ENCODE measurements around the gene P2RX2. TPM values are rescaled to one million over a fixed set of nuclear protein-coding genes. Genes with fewer than 3 reads are reported as not detected.
A peak's percentile ranks its signal among the peaks of the same experiment; 100 is the strongest.

P2RX2 gene
- total RNA-seq, 5 donors from 2014 or later (not counting 1 experiment from before 2014, with no cell fraction given) = not detected

DNA sequence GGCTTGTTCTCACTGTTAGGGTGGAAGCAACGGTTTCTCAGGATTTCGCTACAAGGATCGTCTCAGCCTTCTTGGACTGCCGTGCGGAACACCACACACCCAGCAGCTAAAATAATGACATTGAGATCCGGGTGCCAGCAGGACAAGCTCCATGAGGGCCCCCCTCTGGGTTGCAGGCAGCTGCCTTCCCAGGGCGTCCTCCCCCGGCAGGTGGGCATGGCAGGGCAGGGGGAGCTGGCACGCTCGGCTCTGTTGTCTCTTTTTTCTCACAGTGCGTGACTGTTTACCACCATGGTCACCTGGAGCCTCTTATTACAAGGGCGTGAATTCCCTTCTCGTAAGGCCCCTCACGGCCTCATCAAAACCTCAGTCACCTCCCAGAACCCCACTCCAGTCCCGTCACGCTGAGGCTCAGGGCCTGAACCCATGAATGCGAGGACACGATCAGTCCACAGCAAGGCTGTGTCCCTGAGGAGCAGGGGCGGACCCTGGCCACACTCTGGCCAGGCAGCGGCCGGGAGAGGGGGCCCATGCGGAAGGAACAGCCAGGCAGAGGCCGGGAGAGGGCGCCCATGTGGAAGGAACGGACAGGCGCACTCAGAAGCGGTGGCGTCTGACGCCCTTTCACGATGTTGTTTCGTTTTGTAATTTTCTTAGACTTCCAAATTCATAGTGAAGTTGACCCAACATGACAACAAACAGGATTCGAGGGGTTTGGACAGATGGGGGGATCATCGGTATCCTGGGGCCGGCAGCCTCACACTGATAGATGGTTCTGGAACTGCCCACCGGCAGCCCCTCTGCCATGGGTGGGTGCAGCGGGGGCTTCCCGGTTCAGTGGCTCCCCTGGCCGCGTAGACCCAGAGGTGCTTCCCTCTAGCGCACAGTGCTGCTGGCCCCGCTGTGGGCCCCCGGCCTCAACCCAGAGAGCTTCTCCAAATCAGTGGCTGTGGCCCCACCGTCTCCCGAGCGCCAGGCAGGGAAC, 18.2 kb upstream of the P2RX2 start:
- DNase-seq = peak in 8 of 35 experiments; percentile 18 to 58 (median 32)
- Histone ChIP-seq H3K36me3 (ENCODE audit: control insufficient read depth in 2 of 2, extremely low read depth in 1 of 2, insufficient read depth in 1 of 2, low read length in 1 of 2) (no peaks in the 10 kb centered on the region), H3K4me3 (ENCODE audit: control insufficient read depth in 1 of 2, extremely low read depth in 1 of 2, low read length in 1 of 2) (peak overlapping the region; percentile 46 to 59), H3K27me3 (replicated peaks in 1 of 2; ENCODE audit: control insufficient read depth in 2 of 2, extremely low read depth in 1 of 2, insufficient read depth in 2 of 2, low read length in 1 of 2) (peaks cover 2 to 68% of the 10 kb centered on the region in 2 experiments), H3K9me3 (no peaks in the 10 kb centered on the region), H3K4me1 (ENCODE audit: control insufficient read depth in 1 of 2, extremely low read depth in 1 of 2, insufficient read depth in 2 of 2, low read length in 2 of 2) (peaks cover 5 to 27% of the 10 kb centered on the region in 2 experiments), H3K27ac (ENCODE audit: low read length) (no peak overlapping the region)
- 34% methylated on average over 39 of the region's 45 CpGs for WGBS (ENCODE audit: insufficient coverage)
- Mint-ChIP-seq H3K4me3 (peak overlapping the region; percentile 69 to 92 (median 75)), H3K4me1 (peaks cover 20 to 29% (median 23%) of the 10 kb centered on the region in 3 donors), H3K36me3 (no peaks in the 10 kb centered on the region), H3K27ac (no peak overlapping the region), H3K9me3 (no peaks in the 10 kb centered on the region), H3K27me3 (peaks cover 7 to 61% of the 10 kb centered on the region in 2 donors)
- ChIA-PET POLR2A (no interaction called here), CTCF (no interaction called here)
- peak; percentile 48 to 64 (median 54) for ATAC-seq (replicated peaks in 1 of 4)

DNA sequence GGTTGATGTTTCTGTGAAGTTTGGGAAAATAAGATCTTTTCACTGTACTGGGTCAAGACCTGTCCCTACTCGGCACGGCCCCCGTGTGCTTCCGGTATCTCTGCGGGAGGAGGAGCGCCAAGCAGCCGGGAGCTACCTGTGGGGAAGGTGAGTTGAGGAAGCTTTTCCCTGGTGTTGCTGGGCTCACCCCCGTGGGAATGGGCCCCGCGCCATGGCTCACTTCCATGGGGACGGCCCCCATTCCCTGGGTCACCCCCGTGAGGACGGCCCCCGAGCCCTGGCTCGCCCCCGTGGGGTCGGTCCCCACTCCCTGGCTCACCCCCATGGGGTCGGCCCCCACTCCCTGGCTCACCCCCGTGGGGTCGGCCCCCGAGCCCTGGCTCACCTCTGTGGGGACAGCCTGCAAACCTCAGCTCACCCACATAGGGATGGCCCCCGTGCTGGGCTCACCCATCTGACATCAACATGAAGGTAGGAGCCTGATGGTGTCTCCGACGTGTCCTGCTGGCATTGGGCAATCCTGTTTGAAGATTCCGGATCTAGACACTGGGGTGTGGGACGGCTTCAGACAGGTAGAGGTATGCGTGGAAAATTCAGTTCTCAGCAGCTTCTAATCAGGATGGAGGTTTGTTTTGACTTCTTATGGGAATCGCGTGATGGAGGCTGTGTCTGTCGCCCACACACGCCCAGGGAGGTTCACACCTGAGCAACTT, 17.2 kb upstream of the P2RX2 start:
- peaks cover 5 to 27% of the 10 kb centered on the region in 2 experiments for H3K4me1 ChIP-seq (ENCODE audit: control insufficient read depth in 1 of 2, extremely low read depth in 1 of 2, insufficient read depth in 2 of 2, low read length in 2 of 2)
- Mint-ChIP-seq H3K9me3 (no peaks in the 10 kb centered on the region), H3K27ac (no peak overlapping the region), H3K36me3 (no peaks in the 10 kb centered on the region), H3K4me1 (peaks cover 20 to 29% (median 23%) of the 10 kb centered on the region in 3 donors), H3K27me3 (peaks cover 10 to 55% of the 10 kb centered on the region in 2 donors), H3K4me3 (peak overlapping the region; percentile 69 to 92 (median 75))
- ChIA-PET CTCF (no interaction called here), POLR2A (no interaction called here)
- ATAC-seq (replicated peaks in 1 of 4) (no peak), DNase-seq (no peak)
- H3K4me3 ChIP-seq (ENCODE audit: control insufficient read depth in 1 of 2, extremely low read depth in 1 of 2, low read length in 1 of 2) = peak overlapping the region; percentile 46 to 59
- H3K36me3 ChIP-seq (ENCODE audit: control insufficient read depth in 2 of 2, extremely low read depth in 1 of 2, insufficient read depth in 1 of 2, low read length in 1 of 2) = no peaks in the 10 kb centered on the region
- no peaks in the 10 kb centered on the region for H3K9me3 ChIP-seq
- H3K27me3 ChIP-seq (replicated peaks in 1 of 2; ENCODE audit: control insufficient read depth in 2 of 2, extremely low read depth in 1 of 2, insufficient read depth in 2 of 2, low read length in 1 of 2) = peaks cover 2 to 71% of the 10 kb centered on the region in 2 experiments
- WGBS (ENCODE audit: insufficient coverage) = 73% methylated on average over 14 of the region's 31 CpGs
- H3K27ac ChIP-seq (ENCODE audit: low read length) = no peak overlapping the region

DNA sequence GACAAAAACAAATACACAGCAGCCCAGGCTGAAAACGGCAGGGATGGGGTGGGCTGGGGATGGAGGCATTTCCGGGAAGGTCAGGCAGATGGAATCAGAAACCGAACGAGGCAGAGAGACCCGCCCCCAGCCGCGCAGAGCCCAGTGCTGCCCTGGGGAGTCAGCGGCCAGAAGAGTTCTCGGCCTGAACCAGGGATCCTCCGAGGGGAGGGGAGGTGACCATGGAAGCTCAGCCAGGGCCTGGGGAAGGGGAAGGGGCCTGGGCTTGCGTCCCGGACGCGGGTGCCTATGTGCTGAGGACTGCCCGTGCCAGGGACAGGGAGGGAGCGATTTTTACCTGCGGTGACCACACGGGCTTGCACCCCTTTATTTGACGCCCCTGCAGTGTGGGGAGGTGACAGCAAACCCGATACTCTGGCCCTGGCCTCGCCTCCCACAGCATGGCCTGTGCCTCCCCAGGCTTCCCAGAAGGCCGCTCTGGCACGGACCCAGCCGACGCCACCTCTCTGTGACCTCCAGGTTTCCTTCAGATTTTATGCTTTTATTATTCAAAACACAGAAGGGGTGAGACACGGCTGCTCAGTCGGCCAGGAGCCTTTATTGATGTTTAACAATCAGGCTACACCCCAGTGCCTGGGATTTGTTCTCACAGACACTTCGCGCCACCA, 15.9 kb upstream of the P2RX2 start:
- Mint-ChIP-seq H3K36me3 (no peaks in the 10 kb centered on the region), H3K4me3 (no peak overlapping the region), H3K27me3 (peaks cover 19 to 53% of the 10 kb centered on the region in 2 donors), H3K4me1 (peaks cover 14 to 23% (median 18%) of the 10 kb centered on the region in 3 donors), H3K27ac (no peak overlapping the region), H3K9me3 (no peaks in the 10 kb centered on the region)
- 58% methylated on average over 22 of the region's 29 CpGs for WGBS (ENCODE audit: insufficient coverage)
- DNase-seq = no peak
- Histone ChIP-seq H3K9me3 (no peaks in the 10 kb centered on the region), H3K4me1 (ENCODE audit: control insufficient read depth in 1 of 2, extremely low read depth in 1 of 2, insufficient read depth in 2 of 2, low read length in 2 of 2) (peaks cover under 1 to 23% of the 10 kb centered on the region in 2 experiments), H3K27me3 (replicated peaks in 1 of 2; ENCODE audit: control insufficient read depth in 2 of 2, extremely low read depth in 1 of 2, insufficient read depth in 2 of 2, low read length in 1 of 2) (peaks cover 2 to 74% of the 10 kb centered on the region in 2 experiments), H3K27ac (ENCODE audit: low read length) (no peak overlapping the region), H3K36me3 (ENCODE audit: control insufficient read depth in 2 of 2, extremely low read depth in 1 of 2, insufficient read depth in 1 of 2, low read length in 1 of 2) (no peaks in the 10 kb centered on the region), H3K4me3 (ENCODE audit: control insufficient read depth in 1 of 2, extremely low read depth in 1 of 2, low read length in 1 of 2) (no peak overlapping the region)
- POLR2A ChIA-PET = no interaction called here
- CTCF ChIA-PET = no interaction called here
- no peak for ATAC-seq (replicated peaks in 1 of 4)

DNA sequence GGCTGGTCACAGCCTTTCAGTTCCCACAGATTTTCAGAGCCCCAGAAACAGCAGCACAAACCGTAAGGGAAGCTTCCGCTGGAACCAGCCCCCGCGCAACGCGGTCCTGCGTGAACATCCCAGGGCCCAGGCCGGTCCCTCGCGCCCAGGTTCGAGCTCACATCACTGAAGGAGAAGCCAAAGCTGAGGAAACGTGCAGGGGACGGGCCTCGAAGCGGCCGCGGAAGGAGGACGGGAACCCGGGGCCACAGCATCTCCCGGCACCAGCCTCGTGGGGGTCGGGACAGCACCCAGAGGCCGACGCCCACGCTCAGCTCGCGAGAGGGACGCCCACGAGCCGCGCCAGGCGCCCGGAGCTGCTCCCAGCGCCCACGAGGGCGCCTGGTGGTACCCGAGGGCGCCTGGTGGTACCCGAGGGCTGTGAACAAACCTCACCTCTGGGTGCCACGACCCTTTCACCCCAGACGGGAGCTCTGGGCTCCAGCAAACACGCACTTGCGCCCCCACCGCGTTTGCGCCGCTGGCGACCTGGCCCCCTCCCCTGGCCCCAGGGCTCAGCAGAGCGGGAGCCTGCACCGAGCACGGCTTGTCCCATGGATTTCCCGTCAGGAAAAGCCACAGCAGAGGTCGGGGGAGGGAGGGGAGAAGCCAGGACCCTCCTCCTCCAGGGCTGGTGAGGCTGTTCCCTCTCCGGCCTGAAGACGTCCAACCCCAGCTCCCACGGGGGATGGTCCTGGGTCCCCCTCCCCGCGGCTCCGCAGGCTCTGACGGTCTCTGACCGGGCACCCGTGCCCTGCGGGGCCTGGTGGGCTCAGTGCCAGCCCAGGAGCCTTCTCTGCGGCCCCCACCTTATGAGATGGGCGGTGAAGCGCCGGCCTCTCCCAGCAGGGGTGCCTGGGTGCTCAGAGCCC, 15.1 kb upstream of the P2RX2 start:
- Mint-ChIP-seq H3K27ac (no peak overlapping the region), H3K4me3 (no peak overlapping the region)
- H3K4me1 ChIP-seq (ENCODE audit: control insufficient read depth in 1 of 2, extremely low read depth in 1 of 2, insufficient read depth in 2 of 2, low read length in 2 of 2) = peaks cover 0 to 22% of the 10 kb centered on the region in 2 experiments

DNA sequence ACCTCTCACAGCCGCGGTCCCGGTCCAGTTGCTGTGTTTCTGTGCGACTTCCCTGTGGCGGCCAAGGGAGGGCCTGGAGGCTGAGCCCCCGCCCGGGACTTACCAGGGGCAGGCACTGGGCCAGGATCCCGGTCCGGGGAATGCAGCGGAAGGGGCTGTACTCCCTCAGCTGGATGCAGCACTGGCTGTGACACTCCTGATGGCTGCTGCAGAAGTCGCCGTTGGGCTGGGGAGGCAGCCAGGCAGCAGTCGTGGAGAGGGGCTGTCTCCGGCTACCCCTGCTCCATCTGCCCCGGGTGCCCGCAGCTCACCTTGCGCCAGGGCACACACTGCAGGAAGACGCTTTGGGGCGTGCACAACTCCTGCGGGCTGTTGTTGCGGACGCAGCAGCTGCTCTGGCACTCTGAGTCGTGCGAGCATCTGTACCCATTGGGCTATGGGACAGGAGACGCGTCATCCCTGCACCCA, 14.4 kb upstream of the P2RX2 start:
- Mint-ChIP-seq H3K27me3 (peaks cover 26 to 61% of the 10 kb centered on the region in 2 donors), H3K36me3 (no peaks in the 10 kb centered on the region), H3K4me1 (peaks cover 8 to 17% (median 14%) of the 10 kb centered on the region in 3 donors), H3K27ac (no peak overlapping the region), H3K4me3 (no peak overlapping the region), H3K9me3 (no peaks in the 10 kb centered on the region)
- Histone ChIP-seq H3K4me3 (ENCODE audit: control insufficient read depth in 1 of 2, extremely low read depth in 1 of 2, low read length in 1 of 2) (no peak overlapping the region), H3K27ac (ENCODE audit: low read length) (no peak overlapping the region), H3K36me3 (ENCODE audit: control insufficient read depth in 2 of 2, extremely low read depth in 1 of 2, insufficient read depth in 1 of 2, low read length in 1 of 2) (no peaks in the 10 kb centered on the region), H3K27me3 (replicated peaks in 1 of 2; ENCODE audit: control insufficient read depth in 2 of 2, extremely low read depth in 1 of 2, insufficient read depth in 2 of 2, low read length in 1 of 2) (peaks cover 8 to 82% of the 10 kb centered on the region in 2 experiments), H3K4me1 (ENCODE audit: control insufficient read depth in 1 of 2, extremely low read depth in 1 of 2, insufficient read depth in 2 of 2, low read length in 2 of 2) (peaks cover 0 to 17% of the 10 kb centered on the region in 2 experiments), H3K9me3 (no peaks in the 10 kb centered on the region)
- POLR2A ChIA-PET = no interaction called here
- WGBS (ENCODE audit: insufficient coverage) = 47% methylated on average over 24 of the region's 26 CpGs
- CTCF ChIA-PET = no interaction called here
- DNase-seq (no peak), ATAC-seq (replicated peaks in 1 of 4) (peak in 1 of 4 experiments; percentile 59)

More for the DNA sequence above, 15.1 kb upstream of the P2RX2 start:
- peaks cover 13 to 22% (median 20%) of the 10 kb centered on the region in 3 donors for H3K4me1 Mint-ChIP-seq
- Histone ChIP-seq H3K36me3 (ENCODE audit: control insufficient read depth in 2 of 2, extremely low read depth in 1 of 2, insufficient read depth in 1 of 2, low read length in 1 of 2) (no peaks in the 10 kb centered on the region), H3K27me3 (replicated peaks in 1 of 2; ENCODE audit: control insufficient read depth in 2 of 2, extremely low read depth in 1 of 2, insufficient read depth in 2 of 2, low read length in 1 of 2) (peaks cover 2 to 80% of the 10 kb centered on the region in 2 experiments), H3K4me3 (ENCODE audit: control insufficient read depth in 1 of 2, extremely low read depth in 1 of 2, low read length in 1 of 2) (no peak overlapping the region), H3K9me3 (no peaks in the 10 kb centered on the region), H3K27ac (ENCODE audit: low read length) (no peak overlapping the region)
- ATAC-seq (replicated peaks in 1 of 4) (no peak), DNase-seq (no peak)
- CTCF ChIA-PET = no interaction called here
- no peaks in the 10 kb centered on the region for H3K36me3 Mint-ChIP-seq
- H3K27me3 Mint-ChIP-seq = peaks cover 26 to 60% of the 10 kb centered on the region in 2 donors
- H3K9me3 Mint-ChIP-seq = no peaks in the 10 kb centered on the region
- WGBS (ENCODE audit: insufficient coverage) = 36% methylated on average over 64 of the region's 67 CpGs
- POLR2A ChIA-PET = no interaction called here
